Measurements from ENCODE around the gene CENPO. TPM values are rescaled to one million over a fixed set of nuclear protein-coding genes. Genes with fewer than 3 reads are reported as not detected.

The CENPO gene
- total RNA-seq, 4 donors from 2014 or later = 6.0 to 13.8 (median 9.6) TPM

DNA sequence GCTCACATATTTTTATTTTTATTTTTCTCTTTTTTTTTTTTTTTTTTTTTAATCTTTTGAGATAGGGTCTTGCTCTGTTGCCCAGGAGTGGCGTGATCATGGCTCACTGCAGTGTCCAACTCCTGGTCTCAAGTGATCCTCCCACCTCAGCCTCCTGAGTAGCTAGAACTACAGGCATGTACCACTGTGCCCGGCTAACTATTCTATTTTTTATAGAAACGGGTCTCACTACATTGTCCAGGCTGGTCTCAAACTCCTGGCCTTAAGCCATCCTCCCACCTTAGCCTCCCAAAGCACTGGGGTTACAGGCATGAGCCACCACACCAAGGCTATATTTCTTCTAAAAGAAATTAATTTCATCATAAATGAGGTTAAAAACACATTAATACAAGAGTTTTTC is 45.9 kb upstream of the CENPO start:
- Histone ChIP-seq H3K4me1 (peaks cover 0 to 13% (median 0%) of the 10 kb centered on the region in 4 donors), H3K9me3 (no peaks in the 10 kb centered on the region), H3K27me3 (no peaks in the 10 kb centered on the region), H3K36me3 (peaks cover 0 to 17% (median 7%) of the 10 kb centered on the region in 4 donors), H3K27ac (no peak overlapping the region), H3K4me3 (no peak overlapping the region)
- 97 to 100% methylated on average over 2 to 3 of the region's 3 CpGs for WGBS, 2 donors (ENCODE audit: low coverage in 1 of 2)
- no peak for TF ChIP-seq POLR2A (IDR thresholded peaks at IDR 0.05)
- in situ Hi-C loops (cut with MboI; ENCODE audit: low pct_ligation_motif_present in 1 of 4, low pct_unique_long_range_greater_than_20kb in 1 of 4, low sequenced_read_pairs in 3 of 4) = no loop called here
- no peak for DNase-seq
- intact Hi-C loops (cut with DNase I; ENCODE audit: low total_unique reads) = no loop called here

- no peaks in the 10 kb centered on the region for H3K27me3 ChIP-seq
- in situ Hi-C loops (cut with MboI; ENCODE audit: low pct_ligation_motif_present in 1 of 4, low pct_unique_long_range_greater_than_20kb in 1 of 4, low sequenced_read_pairs in 3 of 4) = no loop called here
- DNase-seq = no peak
Observed at GRCh38 chr2:24749069-24749691, 44.0 kb upstream of the CENPO start.

DNA sequence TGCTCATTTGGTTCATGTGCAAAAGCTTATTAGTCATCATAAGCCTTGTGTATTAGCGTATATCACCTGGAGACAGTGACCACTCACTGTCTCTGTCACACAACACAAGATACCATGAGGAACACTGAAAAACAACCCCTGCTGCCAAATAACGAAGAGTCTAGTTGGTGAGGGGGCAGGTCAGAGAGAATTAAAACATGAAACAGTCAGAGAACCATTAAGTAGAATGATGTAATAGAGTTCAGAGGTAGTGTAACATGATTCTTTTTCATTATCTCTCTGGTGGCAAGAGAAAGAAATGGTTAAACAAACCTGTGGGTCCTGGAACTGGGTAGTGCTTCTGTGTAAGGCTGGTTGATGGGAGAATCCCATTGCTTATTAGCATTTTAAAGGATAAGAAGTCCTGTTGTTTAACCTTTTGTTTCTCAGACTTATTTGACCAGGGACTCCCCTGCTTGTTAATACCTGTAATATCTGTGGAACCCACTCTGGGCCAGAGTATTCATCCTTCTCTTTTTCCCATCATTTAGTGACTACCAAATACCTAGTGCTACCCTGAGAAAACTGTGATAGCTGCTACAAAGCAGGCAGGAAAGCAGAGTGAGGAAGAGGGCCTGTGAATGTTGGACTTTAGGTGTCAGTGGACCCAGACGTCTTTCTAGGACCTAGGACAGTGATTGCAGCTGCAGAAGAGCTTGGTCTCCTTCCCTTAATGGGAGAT is 38.1 kb upstream of the CENPO start:
- Histone ChIP-seq H3K4me1 (no peaks in the 10 kb centered on the region), H3K9me3 (no peaks in the 10 kb centered on the region), H3K27me3 (no peaks in the 10 kb centered on the region), H3K27ac (no peak overlapping the region), H3K36me3 (peaks cover 0 to 49% (median 21%) of the 10 kb centered on the region in 4 donors), H3K4me3 (no peak overlapping the region)
- TF ChIP-seq CTCF (IDR thresholded peaks at IDR 0.05) (no peak), POLR2AphosphoS5 (IDR thresholded peaks at IDR 0.05) (no peak), EP300 (IDR thresholded peaks at IDR 0.05; ENCODE audit: low read depth) (no peak), POLR2A (IDR thresholded peaks at IDR 0.05) (no peak)
- in situ Hi-C loops (cut with MboI; ENCODE audit: low pct_ligation_motif_present in 1 of 4, low pct_unique_long_range_greater_than_20kb in 1 of 4, low sequenced_read_pairs in 3 of 4) = no loop called here
- intact Hi-C loops (cut with DNase I; ENCODE audit: low total_unique reads) = no loop called here
- 77 to 81% methylated on average over 2 to 3 of the region's 3 CpGs for WGBS, 2 donors (ENCODE audit: low coverage in 1 of 2)
- no peak for DNase-seq

More at GRCh38 chr2:24749069-24749691, 44.0 kb upstream of the CENPO start:
- no peak for TF ChIP-seq CTCF (IDR thresholded peaks at IDR 0.05)
- TF ChIP-seq POLR2AphosphoS5 (IDR thresholded peaks at IDR 0.05) = peak in 1 of 3 donors; percentile 48
- TF ChIP-seq POLR2A (IDR thresholded peaks at IDR 0.05) = no peak
- no peak for TF ChIP-seq EP300 (IDR thresholded peaks at IDR 0.05; ENCODE audit: low read depth)
- Histone ChIP-seq H3K36me3 (peaks cover 0 to 27% (median 12%) of the 10 kb centered on the region in 4 donors), H3K4me3 (no peak overlapping the region), H3K27ac (no peak overlapping the region), H3K4me1 (peaks cover 0 to 13% (median 0%) of the 10 kb centered on the region in 4 donors), H3K9me3 (no peaks in the 10 kb centered on the region)
- intact Hi-C loops (cut with DNase I; ENCODE audit: low total_unique reads) = no loop called here
- 95 to 100% methylated on average over 4 to 7 of the region's 7 CpGs for WGBS, 2 donors (ENCODE audit: low coverage in 1 of 2)

DNA sequence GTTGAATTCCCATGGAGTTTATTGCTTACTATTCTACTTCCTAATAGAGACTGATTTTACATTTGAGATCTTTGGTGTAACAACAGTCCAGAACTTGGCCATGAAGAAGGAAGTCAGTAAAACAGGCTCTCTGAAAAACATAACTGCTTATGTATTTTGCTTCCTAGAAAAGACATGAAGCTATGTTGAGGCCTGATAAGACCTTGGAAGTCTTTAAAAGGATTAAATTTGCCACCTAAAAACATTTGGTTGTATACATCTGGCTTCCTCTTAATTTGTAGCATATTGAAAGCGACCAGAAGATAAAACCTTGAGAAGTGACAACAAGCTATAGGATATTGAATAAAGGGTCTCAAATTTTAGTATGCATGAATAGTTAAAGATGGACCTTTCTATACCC is 36.4 kb upstream of the CENPO start:
- H3K27ac ChIP-seq = no peak overlapping the region
- H3K4me1 ChIP-seq = no peaks in the 10 kb centered on the region
- H3K36me3 ChIP-seq = peaks cover 0 to 46% (median 20%) of the 10 kb centered on the region in 4 donors
- TF ChIP-seq CTCF (IDR thresholded peaks at IDR 0.05) = no peak
- no peak for TF ChIP-seq POLR2AphosphoS5 (IDR thresholded peaks at IDR 0.05)
- no peak for TF ChIP-seq POLR2A (IDR thresholded peaks at IDR 0.05)
- no peak for TF ChIP-seq EP300 (IDR thresholded peaks at IDR 0.05; ENCODE audit: low read depth)
- H3K27me3 ChIP-seq = no peaks in the 10 kb centered on the region
- no peak overlapping the region for H3K4me3 ChIP-seq
- intact Hi-C loops (cut with DNase I; ENCODE audit: low total_unique reads) (no loop called here), in situ Hi-C loops (cut with MboI; ENCODE audit: low pct_ligation_motif_present in 1 of 4, low pct_unique_long_range_greater_than_20kb in 1 of 4, low sequenced_read_pairs in 3 of 4) (no loop called here)
- 97 to 100% methylated on average over 1 of the region's 1 CpG for WGBS, 2 donors (ENCODE audit: low coverage in 1 of 2)
- no peak for DNase-seq
- H3K9me3 ChIP-seq = no peaks in the 10 kb centered on the region

Measured in transverse colon (tissue), 4 donors.